ENCODE results near the gene GATA3.
"Not testable (repeated sequence)": the region's sequence is repeated elsewhere in the genome, so short reads cannot be mapped to it uniquely, and the experiment has no call there.

GATA3 gene

GRCh38 chr10:8026349-8027259 lies 27.9 kb upstream of the GATA3 start:
- H3K36me3 ChIP-seq, result no peaks in the 10 kb centered on the region
- H3K27me3 ChIP-seq, result peaks cover 0 to 11% (median 1%) of the 10 kb centered on the region in 11 experiments; a peak in 6 of 22 replicates
- H3K4me3 ChIP-seq, result no peak overlapping the region
- H3K9ac ChIP-seq, result no peak overlapping the region
- H4K20me1 ChIP-seq, result no peaks in the 10 kb centered on the region; a peak in 1 of 22 replicates
- H3K4me2 ChIP-seq, result no peak overlapping the region
- TF ChIP-seq Cebpa-rat (IDR thresholded peaks at IDR 0.05), result no peak
- H3K27ac ChIP-seq, result no peak overlapping the region
- H3K9me3 ChIP-seq (replicated peaks in 1 of 11), result no peaks in the 10 kb centered on the region
- no peaks in the 10 kb centered on the region for H3K4me1 ChIP-seq

GRCh38 chr10:8031211-8031610 lies 23.3 kb upstream of the GATA3 start:
- not testable (repeated sequence) for H3K4me1 ChIP-seq, H4K20me1 ChIP-seq, H3K4me3 ChIP-seq, H3K27ac ChIP-seq, H3K4me2 ChIP-seq, H3K9ac ChIP-seq, H3K36me3 ChIP-seq
- Histone ChIP-seq H3K27me3 (peaks cover 38 to 52% (median 45%) of the 10 kb centered on the region in 11 experiments), H3K9me3 (replicated peaks in 1 of 11) (peaks cover 22 to 29% (median 27%) of the 10 kb centered on the region in 11 experiments)

- H3K27me3 ChIP-seq, result peaks cover 52 to 66% (median 58%) of the 10 kb centered on the region in 11 experiments
- no peaks in the 10 kb centered on the region for H3K4me1 ChIP-seq
- H3K9ac ChIP-seq, result no peak overlapping the region
- peaks cover 22 to 40% (median 31%) of the 10 kb centered on the region in 11 experiments for H3K9me3 ChIP-seq (replicated peaks in 1 of 11)
- H3K27ac ChIP-seq, result no peak overlapping the region
- H3K36me3 ChIP-seq, result no peaks in the 10 kb centered on the region
- H4K20me1 ChIP-seq, result peaks cover 0 to 19% (median 6%) of the 10 kb centered on the region in 11 experiments; a peak in 11 of 22 replicates
- H3K4me2 ChIP-seq, result no peak overlapping the region
- H3K4me3 ChIP-seq, result no peak overlapping the region
- no peak for TF ChIP-seq Cebpa-rat (IDR thresholded peaks at IDR 0.05)
Measured at GRCh38 chr10:8032558-8032957, 21.9 kb upstream of the GATA3 start.

GRCh38 chr10:8033812-8034465 lies 20.5 kb upstream of the GATA3 start:
- Histone ChIP-seq H3K9me3 (replicated peaks in 1 of 11) (peaks cover 22 to 40% (median 31%) of the 10 kb centered on the region in 11 experiments), H3K4me3 (no peak overlapping the region), H3K27me3 (peaks cover 65 to 79% (median 72%) of the 10 kb centered on the region in 11 experiments), H3K4me2 (no peak overlapping the region), H3K27ac (no peak overlapping the region), H3K36me3 (no peaks in the 10 kb centered on the region), H3K9ac (no peak overlapping the region), H3K4me1 (no peaks in the 10 kb centered on the region), H4K20me1 (peaks cover 0 to 30% (median 12%) of the 10 kb centered on the region in 11 experiments; a peak in 13 of 22 replicates)
- no peak for TF ChIP-seq Cebpa-rat (IDR thresholded peaks at IDR 0.05)

GRCh38 chr10:8034466-8035005 lies 20.0 kb upstream of the GATA3 start:
- Histone ChIP-seq H3K9me3 (replicated peaks in 1 of 11) (peaks cover 22 to 41% (median 31%) of the 10 kb centered on the region in 11 experiments), H3K36me3 (no peaks in the 10 kb centered on the region), H3K4me2 (no peak overlapping the region), H3K27ac (no peak overlapping the region), H3K9ac (no peak overlapping the region), H4K20me1 (peaks cover 0 to 36% (median 16%) of the 10 kb centered on the region in 11 experiments; a peak in 15 of 22 replicates), H3K4me3 (no peak overlapping the region), H3K27me3 (peaks cover 71 to 85% (median 78%) of the 10 kb centered on the region in 11 experiments), H3K4me1 (no peaks in the 10 kb centered on the region)
- no peak for TF ChIP-seq Cebpa-rat (IDR thresholded peaks at IDR 0.05)

- H3K4me1 ChIP-seq, result no peaks in the 10 kb centered on the region
- peaks cover 77 to 91% (median 84%) of the 10 kb centered on the region in 11 experiments for H3K27me3 ChIP-seq
- H3K4me2 ChIP-seq, result no peak overlapping the region
- H3K4me3 ChIP-seq, result no peak overlapping the region
- TF ChIP-seq Cebpa-rat (IDR thresholded peaks at IDR 0.05), result no peak
- no peak overlapping the region for H3K9ac ChIP-seq
- peaks cover 0 to 42% (median 20%) of the 10 kb centered on the region in 11 experiments; a peak in 15 of 22 replicates for H4K20me1 ChIP-seq
- H3K9me3 ChIP-seq (replicated peaks in 1 of 11), result peaks cover 22 to 41% (median 31%) of the 10 kb centered on the region in 11 experiments
- no peak overlapping the region for H3K27ac ChIP-seq
- no peaks in the 10 kb centered on the region for H3K36me3 ChIP-seq
Measured at GRCh38 chr10:8035006-8035640, 19.4 kb upstream of the GATA3 start.

- H3K9ac ChIP-seq, result no peak overlapping the region
- H3K36me3 ChIP-seq, result no peaks in the 10 kb centered on the region
- H3K9me3 ChIP-seq (replicated peaks in 1 of 11), result peaks cover 22 to 41% (median 31%) of the 10 kb centered on the region in 11 experiments
- H3K4me1 ChIP-seq, result no peaks in the 10 kb centered on the region
- H3K27me3 ChIP-seq, result peaks cover 84 to 98% (median 91%) of the 10 kb centered on the region in 11 experiments
- peaks cover 0 to 49% (median 20%) of the 10 kb centered on the region in 11 experiments; a peak in 15 of 22 replicates for H4K20me1 ChIP-seq
- no peak overlapping the region for H3K27ac ChIP-seq
- TF ChIP-seq Cebpa-rat (IDR thresholded peaks at IDR 0.05), result no peak
- H3K4me2 ChIP-seq, result no peak overlapping the region
- 0 out of 20 replicates have a peak overlapping the region, but pooled peaks of 1 of the 10 experiments have one; percentile 44 for H3K4me3 ChIP-seq
Measured at GRCh38 chr10:8035641-8036470, 18.6 kb upstream of the GATA3 start.
